Pulmonary artery endothelial cell (primary cell): ENCODE measurements around the gene PZP. TPM values are rescaled to one million over a fixed set of nuclear protein-coding genes. Genes with fewer than 3 reads are reported as not detected.
"Not testable (repeated sequence)": the region's sequence is repeated elsewhere in the genome, so short reads cannot be mapped to it uniquely, and the experiment has no call there.

Experiments
- DNase-seq: peaks from one replicate; pipeline ENCODE4 v3.0.0-alpha.2; 2011; ENCODE audit warnings: low read depth, low spot score
- total RNA-seq: library from RNA; depleted of rRNA; stranded (reverse); fragments of >200 nt; gene quantifications from 2 replicates; pipeline ENCODE4 v1.2.3, GENCODE V29; 2014

The PZP gene
- total RNA-seq, 1 donor from 2014 or later, result 0.40 TPM

DNA sequence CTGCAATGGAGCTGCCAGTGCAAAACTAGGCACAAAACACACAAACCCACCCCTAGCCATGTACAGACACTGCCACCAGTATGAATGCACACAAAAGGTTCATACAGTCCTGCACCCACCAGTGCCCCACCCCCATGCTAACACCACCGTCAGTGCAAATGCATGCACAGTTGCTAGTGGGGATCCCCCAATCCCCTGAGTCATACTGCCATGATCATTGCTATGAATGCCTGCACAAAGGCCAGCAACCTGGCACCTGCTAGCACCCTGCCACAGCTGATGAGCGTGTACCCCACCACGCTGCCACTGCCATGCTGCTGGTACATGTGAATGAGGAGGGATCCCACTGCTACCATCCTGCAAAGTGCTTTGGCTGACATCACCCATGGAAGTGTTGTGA is 23.9 kb downstream of the PZP start:
- no peak for DNase-seq

DNA sequence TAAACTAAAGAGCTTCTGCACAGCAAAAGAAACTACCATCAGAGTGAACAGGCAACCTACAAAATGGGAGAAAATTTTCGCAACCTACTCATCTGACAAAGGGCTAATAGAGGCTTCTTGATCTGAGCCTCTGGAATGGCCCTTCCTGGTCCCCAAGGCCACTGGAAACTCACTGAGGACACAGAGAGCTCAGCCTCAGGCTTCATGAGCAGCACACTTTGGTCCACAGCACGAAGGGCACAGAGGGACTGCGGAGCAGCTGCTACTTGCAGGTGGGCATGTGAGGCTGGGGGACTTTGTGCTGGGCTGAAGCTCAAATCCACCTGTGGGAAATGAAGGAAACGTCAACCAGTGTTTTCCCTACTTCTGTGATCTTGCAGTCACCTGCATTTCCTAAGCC is 27.4 kb downstream of the PZP start:
- no peak for DNase-seq

DNA sequence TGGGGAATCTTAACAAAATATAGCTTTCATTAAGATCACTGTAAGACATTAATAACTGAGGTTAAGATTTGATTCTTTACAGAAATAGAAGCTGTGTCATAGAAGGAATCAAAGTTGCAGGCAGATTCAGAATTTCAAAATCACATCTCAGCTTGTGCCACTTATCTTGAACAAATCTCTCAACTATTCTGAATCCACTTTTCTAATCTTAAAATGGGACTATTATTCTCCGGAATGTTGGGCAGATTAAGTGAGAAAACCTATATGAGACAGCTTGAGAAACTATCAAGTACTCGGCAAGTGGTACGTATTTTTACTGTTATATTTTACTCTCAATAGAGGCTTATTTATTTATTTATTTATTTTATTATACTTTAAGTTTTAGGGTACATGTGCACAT is 28.4 kb downstream of the PZP start:
- no peak for DNase-seq

- peak; percentile 53 for DNase-seq
Observed at GRCh38 chr12:9169979-9170634, 38.1 kb downstream of the PZP start.

DNA sequence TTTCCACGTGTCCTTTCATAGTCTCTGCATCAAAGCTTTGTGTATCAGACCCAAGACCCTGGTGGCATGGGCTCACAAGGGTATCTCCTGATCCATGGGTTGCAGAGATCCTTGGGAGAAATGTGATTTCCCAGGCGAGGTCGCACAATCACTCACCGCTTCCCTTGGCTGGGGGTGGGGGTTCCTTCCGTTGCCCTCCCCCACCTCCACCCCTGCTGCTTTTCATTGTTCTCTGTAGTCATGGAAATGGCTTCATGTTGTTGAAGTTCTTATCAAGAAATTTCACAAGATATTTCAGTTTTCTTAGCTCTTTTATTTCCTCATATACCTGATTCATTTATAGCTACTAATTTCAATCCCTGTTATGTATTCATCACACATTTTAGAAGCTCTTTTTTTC is 40.9 kb downstream of the PZP start:
- DNase-seq, result peak; percentile 59

- peak; percentile 94 for DNase-seq
Observed at GRCh38 chr12:9163392-9163791, 44.8 kb downstream of the PZP start.

DNA sequence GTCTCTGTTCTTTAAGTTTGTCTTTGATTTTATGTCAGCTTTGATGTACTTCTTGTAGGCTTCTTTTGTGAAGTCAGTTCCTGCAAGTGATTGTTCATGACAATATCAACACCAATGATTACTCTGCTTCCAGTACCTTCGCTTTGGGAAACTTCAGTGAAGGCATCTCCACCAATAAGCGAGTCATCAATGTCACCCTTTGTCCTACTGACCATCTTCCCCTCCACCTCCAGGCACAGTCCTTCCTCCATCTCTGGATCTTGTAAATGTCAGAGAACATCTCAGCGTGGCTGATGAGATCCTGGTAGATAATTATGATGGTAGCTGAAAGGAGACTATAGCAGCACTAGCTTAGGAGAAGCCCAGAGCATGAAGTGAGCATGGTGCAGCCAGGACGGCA is 52.1 kb downstream of the PZP start:
- DNase-seq, result no peak

- DNase-seq, result no peak
Observed at GRCh38 chr12:9149372-9149771, 58.8 kb downstream of the PZP start.

DNA sequence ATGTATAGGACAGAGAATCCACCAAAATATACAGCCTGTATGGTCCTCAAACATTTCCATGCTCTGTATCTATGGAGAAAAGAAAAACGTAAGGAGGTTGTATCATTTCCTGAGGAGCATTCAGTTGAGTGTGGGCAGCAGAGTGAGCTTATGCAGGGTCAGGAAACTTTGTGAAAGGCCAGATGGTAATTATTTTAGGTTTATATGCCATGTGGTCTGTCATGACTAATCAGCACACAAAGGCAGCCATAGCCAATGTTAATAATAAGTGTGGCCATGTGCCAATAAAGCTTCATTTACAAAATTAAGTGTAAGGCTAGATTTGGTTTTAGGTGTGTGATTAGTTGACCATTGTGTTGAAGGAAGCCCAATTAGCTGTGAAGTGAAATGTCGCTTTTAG is 59.3 kb downstream of the PZP start:
- peak; percentile 51 for DNase-seq

DNA sequence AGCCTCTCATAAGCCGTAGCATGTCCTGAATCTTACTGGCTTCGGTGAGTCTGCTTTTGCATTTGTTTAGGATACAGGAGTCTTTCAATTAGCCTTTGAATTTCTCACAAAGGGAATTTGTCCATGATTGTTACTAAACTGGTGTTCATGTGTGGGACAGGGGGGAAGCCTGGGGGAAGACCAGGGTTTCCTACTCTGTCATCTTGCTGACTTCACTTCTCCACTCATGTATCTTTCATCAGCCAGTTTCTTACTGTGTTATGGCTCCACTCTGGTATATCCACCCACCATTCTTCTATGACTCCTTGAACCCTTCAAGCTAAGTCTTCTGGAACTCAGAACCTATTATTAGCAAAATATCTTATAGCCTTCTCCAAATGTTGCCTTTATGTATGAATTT is 60.7 kb downstream of the PZP start:
- no peak for DNase-seq

DNA sequence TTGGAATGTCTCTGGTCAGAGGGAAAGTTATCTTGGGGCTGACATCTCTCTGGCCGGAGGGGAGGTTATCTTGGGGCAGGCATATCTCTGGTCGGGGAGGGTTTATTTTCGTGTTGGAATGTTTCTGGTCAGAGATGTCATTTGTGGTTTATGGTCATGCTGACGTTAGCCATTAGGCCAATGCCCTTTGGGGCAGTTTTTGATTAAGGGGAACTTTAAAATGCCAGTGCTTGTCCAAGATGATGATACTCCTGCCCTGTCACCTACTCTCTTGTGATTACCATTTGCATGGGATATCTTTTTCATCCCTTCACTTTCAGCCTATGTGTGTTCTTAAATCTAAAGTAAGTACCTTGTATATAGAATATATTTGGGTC is 63.5 kb downstream of the PZP start:
- DNase-seq, result no peak

DNA sequence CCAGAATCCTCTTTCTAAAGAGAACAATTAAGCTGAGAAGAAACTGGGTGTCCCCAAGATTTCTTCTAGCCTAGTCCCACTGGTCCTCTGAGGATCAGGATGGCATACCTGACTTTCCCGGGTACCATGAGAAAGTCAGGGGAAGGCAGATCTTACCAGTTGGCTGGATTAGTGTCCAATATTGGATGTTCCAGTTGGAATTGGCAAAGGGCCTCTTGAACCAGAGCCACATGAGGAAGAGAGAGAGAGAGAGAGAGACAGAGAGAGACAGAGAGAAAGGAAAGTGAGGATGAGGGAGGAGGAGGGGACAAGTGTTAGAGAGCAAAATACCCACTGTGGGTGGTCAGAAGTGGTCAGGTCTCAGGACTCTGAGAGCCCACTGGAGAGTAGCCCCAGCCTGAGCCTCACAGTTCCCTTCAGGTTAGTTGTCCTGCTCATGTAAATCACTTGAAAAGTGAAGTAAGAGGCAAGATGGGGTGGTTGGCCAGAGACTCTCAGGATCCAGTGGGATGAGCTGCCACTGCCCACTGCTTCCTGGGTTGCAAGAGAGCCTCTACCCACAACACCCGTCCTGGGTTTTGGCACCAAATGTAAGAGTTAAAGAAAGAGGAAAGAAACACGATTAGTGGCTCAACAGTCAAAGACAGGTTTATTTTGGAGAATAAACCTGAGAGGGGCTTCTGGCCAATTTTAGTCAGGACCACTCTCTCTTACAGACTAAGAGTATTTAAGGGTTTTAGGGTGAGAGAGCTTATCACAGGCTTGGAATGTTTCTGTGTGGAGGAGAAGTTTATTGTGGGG is 64.1 kb downstream of the PZP start:
- no peak for DNase-seq

- no peak for DNase-seq
Observed at GRCh38 chr12:9143137-9143536, 65.1 kb downstream of the PZP start.

DNA sequence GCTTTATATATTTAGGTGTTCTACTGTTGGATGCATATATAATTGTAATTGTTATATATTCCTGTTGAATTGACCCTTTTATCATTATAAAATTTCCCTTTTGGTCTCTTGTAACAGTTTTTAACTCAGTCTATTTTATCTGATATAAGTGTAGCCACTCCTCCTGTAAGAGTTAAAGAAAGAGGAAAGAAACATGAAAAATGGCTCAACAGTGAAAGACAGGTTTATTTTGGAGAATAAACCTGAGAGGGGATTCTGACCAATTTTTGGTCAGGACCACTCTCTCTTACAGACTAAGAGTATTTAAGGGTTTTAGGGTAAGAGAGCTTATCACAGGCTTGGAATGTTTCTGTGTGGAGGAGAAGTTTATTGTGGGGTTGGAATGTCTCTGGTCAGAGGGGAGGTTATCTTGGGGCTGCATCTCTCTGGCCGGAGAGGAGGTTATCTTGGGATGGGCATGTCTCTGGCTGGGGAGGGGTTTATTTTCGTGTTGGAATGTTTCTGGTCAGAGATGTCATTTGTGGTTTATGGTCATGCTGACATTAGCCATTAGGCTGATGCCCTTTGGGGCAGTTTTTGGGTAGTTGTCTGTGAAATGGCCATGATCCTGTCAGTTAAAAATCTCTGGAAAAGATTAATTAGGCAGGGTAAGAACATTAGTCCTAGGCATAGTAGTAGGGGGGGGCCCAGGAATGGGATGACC is 68.5 kb downstream of the PZP start:
- not testable (repeated sequence) for DNase-seq

- no peak for DNase-seq
Observed at GRCh38 chr12:9135903-9136310, 72.3 kb downstream of the PZP start.

GRCh38 chr12:9134981-9135628 is 73.1 kb downstream of the PZP start:
- DNase-seq, result no peak

DNA sequence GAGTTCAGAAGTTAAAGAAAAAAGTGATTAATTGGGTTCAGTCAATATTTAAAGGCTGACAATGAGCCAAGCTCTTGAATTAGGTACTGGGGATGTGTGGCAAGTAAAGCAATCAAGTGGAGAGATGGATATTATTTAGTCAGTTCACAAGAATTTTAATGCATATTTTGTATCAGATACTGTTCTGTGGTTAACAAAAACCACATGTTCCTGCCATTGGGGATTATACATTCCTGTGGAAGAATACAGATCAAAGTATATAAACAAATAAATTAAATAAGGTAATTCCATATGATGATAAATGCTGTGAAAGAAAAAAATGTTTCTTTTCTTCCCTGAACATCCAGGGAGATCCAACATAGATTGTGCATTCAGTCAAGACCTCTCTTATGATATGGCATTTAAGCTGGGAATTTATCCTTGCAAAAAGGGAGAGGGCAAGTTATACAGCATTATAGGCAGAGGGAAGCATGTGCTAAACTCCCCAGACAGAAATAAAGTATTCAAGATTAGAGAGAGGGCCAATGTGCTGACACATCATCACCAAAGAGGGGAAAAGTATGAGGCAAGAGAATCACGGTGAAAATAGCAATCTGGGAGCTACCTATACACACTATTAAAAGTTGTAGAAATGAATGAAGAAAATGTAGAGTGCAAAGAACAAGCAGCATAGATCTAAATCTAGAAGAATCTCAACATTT is 74.8 kb downstream of the PZP start:
- DNase-seq, result no peak

- no peak for DNase-seq
Observed at GRCh38 chr12:9132008-9132535, 76.1 kb downstream of the PZP start.

DNA sequence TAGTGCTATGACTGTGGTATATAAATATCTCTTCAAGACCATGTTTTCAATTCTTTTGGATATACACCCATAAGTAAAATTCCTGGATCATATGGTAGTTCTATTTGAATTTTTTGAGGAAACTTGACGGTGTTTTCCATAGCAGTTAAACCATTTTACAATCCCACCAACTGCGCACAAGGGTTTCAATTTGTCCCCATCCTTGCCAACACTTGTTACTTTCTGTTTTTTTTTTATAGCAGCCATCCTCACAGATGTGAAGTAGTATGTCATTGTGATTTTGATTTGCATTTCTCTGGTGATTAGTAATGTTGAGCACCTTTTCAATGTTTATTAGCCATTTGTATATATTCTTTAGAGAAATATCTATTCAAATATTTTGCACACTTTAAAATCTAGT is 78.0 kb downstream of the PZP start:
- DNase-seq, result no peak

DNA sequence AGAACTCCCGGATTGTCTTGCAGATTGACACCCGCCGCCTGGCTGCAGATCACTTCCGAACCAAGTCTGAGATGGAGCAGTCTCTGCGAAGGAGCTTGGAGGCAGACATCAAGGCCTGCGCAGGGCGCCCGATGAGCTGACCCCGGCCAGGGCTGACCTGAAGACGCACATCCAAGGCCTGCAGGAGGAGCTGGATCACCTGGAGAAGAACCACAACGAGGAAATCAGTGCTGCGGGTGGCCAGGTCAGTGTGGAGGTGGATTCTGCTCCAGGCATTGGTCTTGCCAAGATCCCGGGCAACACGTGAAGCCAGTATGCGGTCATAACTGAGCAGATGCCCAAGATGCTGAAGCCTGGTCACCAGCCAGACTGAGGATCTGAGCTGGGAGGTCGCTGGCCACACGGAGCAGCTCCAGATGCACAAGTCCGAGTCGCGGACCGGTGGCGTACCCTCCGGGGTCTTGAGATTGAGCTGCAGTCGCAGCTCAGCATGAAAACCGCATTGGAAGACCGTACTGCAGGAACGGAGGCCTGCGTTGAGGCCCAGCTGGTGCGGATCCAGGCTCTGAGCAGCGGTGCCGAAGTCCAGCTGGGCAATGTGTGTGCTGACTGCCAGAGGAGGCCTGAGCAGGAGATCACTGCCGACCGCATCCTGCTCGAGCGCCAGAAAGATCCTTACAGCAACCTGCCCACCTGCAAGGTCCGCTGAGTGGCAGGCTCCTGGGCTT is 80.1 kb downstream of the PZP start:
- DNase-seq, result no peak

GRCh38 chr12:9127484-9127883 is 80.7 kb downstream of the PZP start:
- no peak for DNase-seq
